PFSK-1 (cell line): Measurements from ENCODE around the gene FTSJ3.

Source experiments
- FOXP2 ChIP-seq: optimal IDR thresholded peaks from 2 replicates; pipeline ENCODE3; 2011; ENCODE audit warnings: borderline replicate concordance, control low read depth, inconsistent platforms; ENCODE audit not compliant: insufficient read depth; ENCODE audit errors: extremely low read length, extremely low read depth
- POLR2AphosphoS5 ChIP-seq: IDR thresholded peaks from 2 replicates; pipeline ENCODE4 v1.6.1; 2012; ENCODE audit warnings: low read depth, mild to moderate bottlenecking, control low read depth, low read length, moderate library complexity
- REST ChIP-seq, 2 experiments: IDR thresholded peaks; 2 replicates each; pipeline versions ENCODE4 v1.6.1 to v1.8.0; 2011 to 2012; ENCODE audit warnings: low read depth in 2 of 2, low read length in 2 of 2, control low read depth in 1 of 2, inconsistent platforms in 1 of 2, mild to moderate bottlenecking in 1 of 2, moderate library complexity in 1 of 2; ENCODE audit not compliant: insufficient read depth in 1 of 2
- SIN3A ChIP-seq: IDR thresholded peaks from 2 replicates; pipeline ENCODE4 v1.6.1; 2012; ENCODE audit warnings: mild to moderate bottlenecking, low read length, moderate library complexity, borderline replicate concordance; ENCODE audit not compliant: insufficient read depth
- TAF1 ChIP-seq: IDR thresholded peaks from 2 replicates; pipeline ENCODE4 v1.6.1; 2012; ENCODE audit warnings: low read length, control low read depth, borderline replicate concordance; ENCODE audit not compliant: insufficient read depth

- TF ChIP-seq POLR2AphosphoS5, result no peak
- no peak for TF ChIP-seq REST (IDR thresholded peaks at IDR 0.05; ENCODE audit: insufficient read depth in 1 of 2, low read depth in 2 of 2, low read length in 2 of 2)
- no peak for TF ChIP-seq TAF1
- TF ChIP-seq FOXP2, result no peak
- no peak for TF ChIP-seq SIN3A
Observed at GRCh38 chr17:63855185-63855584, 27.7 kb upstream of the FTSJ3 start.
